HG03139 (cell line): Measurements from ENCODE around the gene SFSWAP.
A peak's percentile ranks its signal among the peaks of the same experiment; 100 is the strongest.
"Not testable (repeated sequence)": the region's sequence is repeated elsewhere in the genome, so short reads cannot be mapped to it uniquely, and the experiment has no call there.

ENCODE experiments used
- ATAC-seq: cut with Tn5 transposase; IDR thresholded peaks from one replicate; pipeline ENCODE4 v1.9.1; 2021; ENCODE audit not compliant: unreplicated experiment

Gene SFSWAP

GRCh38 chr12:131710464-131711457, at the start of gene SFSWAP:
TSS of gene SFSWAP (plus strand) at chr12:131711090. CDS start at chr12:131711230, 140 bp downstream.
- peak; percentile 84 for ATAC-seq

- not testable (repeated sequence) for ATAC-seq
These were observed 49.5 kb upstream of the SFSWAP start for GRCh38 chr12:131661170-131661985.

- not testable (repeated sequence) for ATAC-seq
These were observed 49.0 kb upstream of the SFSWAP start for GRCh38 chr12:131661986-131662288.

- not testable (repeated sequence) for ATAC-seq
These were observed 48.5 kb upstream of the SFSWAP start for GRCh38 chr12:131662346-131662745.

GRCh38 chr12:131665666-131666065, 45.2 kb upstream of the SFSWAP start:
- not testable (repeated sequence) for ATAC-seq

DNA sequence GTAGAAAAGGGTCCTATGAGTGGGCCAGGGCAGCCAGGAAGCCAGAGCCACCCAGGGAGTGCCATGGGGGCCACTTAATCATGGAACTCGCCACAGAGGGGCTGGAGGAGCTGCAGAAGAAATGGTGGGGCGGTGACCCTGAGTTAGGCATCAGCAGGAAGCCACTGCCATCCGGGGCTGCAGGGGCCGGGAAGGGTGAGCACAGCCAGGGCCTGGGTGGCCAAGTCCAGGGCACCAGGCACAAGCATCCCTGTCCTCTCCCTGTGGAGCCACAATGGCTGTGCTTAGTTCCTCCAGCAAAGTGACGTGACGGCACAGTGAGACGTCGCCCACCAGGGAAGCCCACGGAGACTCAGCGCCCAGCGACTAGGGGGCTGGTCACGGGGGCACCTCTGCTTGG, 44.4 kb upstream of the SFSWAP start:
- ATAC-seq = not testable (repeated sequence)

- not testable (repeated sequence) for ATAC-seq
These were observed 43.8 kb upstream of the SFSWAP start for GRCh38 chr12:131666978-131667601.

- ATAC-seq = no peak
These were observed 39.6 kb upstream of the SFSWAP start for GRCh38 chr12:131671276-131671675.

- ATAC-seq = no peak
These were observed 39.0 kb upstream of the SFSWAP start for GRCh38 chr12:131671871-131672270.

GRCh38 chr12:131672311-131672940, 38.5 kb upstream of the SFSWAP start:
- ATAC-seq = no peak

GRCh38 chr12:131672941-131673887, 37.7 kb upstream of the SFSWAP start:
- ATAC-seq = no peak

DNA sequence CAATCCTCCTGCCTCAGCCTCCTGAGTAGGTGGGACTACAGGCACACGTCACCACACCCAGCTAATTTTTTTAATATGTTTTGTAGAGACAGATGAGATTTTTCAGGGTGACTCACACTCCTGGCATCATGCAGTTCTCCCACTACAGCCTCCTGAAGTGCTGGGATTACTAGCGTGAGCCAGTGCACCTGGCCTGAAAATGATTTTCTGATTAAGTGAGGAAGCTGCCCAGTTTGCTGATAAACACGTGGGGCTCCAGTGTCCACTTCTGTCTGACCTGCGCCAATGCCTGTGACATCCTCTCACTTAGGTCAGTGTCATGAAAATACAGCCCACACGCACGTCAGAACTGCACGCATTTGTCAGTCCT, 37.0 kb upstream of the SFSWAP start:
- no peak for ATAC-seq

- no peak for ATAC-seq
These were observed 36.5 kb upstream of the SFSWAP start for GRCh38 chr12:131674373-131674772.

GRCh38 chr12:131675126-131676080, 35.5 kb upstream of the SFSWAP start:
- no peak for ATAC-seq

DNA sequence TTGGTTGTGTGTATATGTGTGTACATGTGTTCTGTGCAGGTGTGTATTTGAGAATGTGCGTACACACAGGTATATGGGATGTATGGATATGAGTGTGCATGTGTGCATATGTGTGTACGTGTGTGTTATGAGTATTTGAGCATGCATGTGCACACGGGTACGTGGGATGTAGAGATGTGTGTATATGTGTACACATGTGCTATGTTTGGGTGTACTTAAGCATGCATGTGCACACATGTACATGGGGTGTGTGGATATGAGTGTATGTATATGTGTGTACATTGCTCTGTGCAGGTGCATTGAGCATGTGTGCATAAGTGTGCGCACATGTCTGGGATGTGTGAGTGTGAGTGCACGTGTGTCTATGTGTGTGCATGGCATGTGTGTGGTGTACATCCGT, 34.3 kb upstream of the SFSWAP start:
- no peak for ATAC-seq

GRCh38 chr12:131677067-131677466, 33.8 kb upstream of the SFSWAP start:
- not testable (repeated sequence) for ATAC-seq

DNA sequence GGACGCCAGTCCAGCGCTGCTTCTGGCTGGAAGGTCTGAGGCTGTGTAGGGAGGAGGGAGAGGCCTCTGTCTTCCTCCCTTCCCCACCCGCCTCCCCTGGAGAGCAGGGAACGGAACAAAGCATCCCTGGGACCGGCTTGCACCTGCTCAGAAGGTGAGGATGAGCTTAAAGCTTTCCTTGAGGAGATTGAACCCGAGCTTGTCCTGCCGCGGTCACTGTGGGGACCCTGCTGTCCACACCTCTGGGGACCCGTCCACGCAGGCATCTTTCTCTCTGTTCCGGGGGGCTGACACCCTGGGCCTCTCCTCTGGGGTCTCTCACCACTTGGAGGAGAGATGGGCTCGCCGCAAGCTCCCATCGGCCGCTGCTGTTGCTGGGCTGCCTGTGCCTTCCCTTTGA, 33.2 kb upstream of the SFSWAP start:
- no peak for ATAC-seq

- ATAC-seq = not testable (repeated sequence)
These were observed 32.3 kb upstream of the SFSWAP start for GRCh38 chr12:131678389-131679181.
